NCI-H187 (cell line): ENCODE measurements around the gene CMTM3.
A peak's percentile ranks its signal among the peaks of the same experiment; 100 is the strongest.
"Not testable (repeated sequence)": the region's sequence is repeated elsewhere in the genome, so short reads cannot be mapped to it uniquely, and the experiment has no call there.

Experiments used
- DNase-seq, 2 experiments: peaks; one replicate each; lab custom pipeline; 2025; lab: John Stamatoyannopoulos, UW

The CMTM3 gene

GRCh38 chr16:66585481-66586239, 18.8 kb upstream of the CMTM3 start:
- DNase-seq = no peak

GRCh38 chr16:66587881-66588600, 16.5 kb upstream of the CMTM3 start:
- no peak for DNase-seq

- DNase-seq = no peak
Observed at GRCh38 chr16:66588981-66589713, 15.4 kb upstream of the CMTM3 start.

GRCh38 chr16:66590322-66590721, 14.2 kb upstream of the CMTM3 start:
- no peak for DNase-seq

GRCh38 chr16:66591018-66591417, 13.5 kb upstream of the CMTM3 start:
- no peak for DNase-seq

DNA sequence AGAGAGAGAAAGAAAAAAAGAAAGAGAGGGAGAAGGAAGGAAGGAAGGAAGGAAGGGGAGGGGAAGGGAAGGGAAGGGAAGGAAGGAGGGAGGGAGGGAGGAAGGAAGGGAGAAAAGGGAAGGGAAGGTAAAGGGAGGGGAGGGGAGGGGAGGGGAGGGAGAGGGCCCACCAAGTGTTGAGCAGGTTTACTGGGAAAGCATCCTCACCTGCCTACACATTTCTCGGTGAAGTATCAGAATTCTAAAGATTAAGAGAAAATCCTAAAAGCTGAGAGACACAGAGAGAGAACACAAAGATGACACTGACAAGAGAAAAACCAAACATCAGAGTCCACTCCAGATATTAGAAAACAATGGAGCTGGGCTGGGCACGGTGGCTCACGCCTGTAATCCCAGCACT, 12.3 kb upstream of the CMTM3 start:
- DNase-seq = no peak

- no peak for DNase-seq
Observed at GRCh38 chr16:66592814-66593213, 11.7 kb upstream of the CMTM3 start.

DNA sequence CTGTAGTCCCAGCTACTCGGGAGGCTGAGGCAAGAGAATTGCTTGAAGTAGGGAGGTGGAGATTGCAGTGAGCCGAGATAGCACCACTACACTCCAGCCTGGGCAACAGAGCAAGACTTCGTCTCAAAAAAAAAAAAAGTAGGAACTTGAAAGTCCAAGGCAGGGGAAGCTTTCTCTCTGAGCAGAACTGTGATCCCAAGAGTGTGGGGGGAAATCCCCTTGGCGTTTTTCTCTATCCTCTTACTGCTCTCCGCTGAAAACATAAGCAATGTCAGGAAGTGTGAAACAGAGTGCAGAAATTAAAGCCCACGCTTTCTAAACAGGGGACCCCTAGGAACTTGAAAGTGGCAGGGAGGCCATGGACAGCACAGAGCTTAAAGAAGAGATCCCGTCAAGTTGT, 9.8 kb upstream of the CMTM3 start:
- no peak for DNase-seq

DNA sequence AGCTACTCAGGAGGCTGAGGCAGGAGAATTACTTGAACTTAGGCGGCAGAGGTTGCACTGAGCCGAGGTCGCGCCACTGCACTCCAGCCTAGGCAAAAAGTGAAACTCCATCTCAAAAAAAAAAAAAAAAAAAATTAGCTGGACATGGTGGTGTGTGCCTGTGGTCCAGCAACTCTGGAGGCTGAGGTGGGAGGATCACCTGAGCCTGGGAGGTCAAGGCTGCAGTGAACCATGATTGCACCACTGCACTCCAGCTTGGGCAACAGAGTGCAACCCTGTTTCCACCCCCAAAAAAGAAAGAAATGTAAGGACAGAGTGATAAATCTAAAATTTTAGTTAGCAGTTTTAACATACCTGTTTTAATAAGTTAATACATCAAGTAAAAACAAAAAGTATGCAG, 7.9 kb upstream of the CMTM3 start:
- DNase-seq = not testable (repeated sequence)

DNA sequence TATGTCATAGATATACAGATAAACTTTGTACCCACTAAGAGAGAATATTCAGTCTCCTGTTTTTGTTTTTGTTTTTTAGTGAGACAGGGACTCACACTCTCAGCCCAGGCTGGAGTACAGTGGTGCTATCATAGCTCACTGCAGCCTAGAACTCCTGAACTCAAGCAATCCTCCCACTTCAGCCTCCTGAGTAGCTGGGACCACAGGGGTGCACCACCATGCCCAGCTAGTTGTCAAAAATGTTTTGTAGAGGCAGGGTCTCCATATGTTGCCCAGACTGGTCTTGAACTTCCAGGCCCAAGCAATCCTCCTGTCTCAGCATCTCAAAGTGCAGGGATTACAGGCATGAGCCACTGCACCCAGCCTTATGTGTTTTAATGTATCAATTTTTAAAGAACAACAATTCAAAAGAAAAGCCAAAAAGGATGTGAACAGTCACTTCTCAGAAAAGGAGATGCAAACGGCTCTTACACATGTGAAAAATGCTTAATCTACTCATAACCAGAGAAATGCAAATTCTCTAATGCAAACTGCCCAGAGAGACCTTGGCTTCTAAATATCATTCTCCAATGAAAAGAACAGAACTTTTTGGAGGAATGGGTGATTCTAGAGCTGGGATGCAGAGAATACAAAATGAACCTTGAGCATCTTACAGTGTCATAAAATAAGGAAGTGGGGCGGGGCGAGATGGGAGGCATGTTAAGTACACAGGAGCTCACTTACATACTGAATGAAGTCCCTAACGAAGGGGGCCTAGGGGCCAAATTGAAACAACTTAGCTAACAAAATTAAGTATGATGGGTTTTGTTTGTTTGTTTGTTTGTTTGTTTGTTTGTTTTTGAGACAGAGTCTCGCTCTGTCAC, 7.3 kb upstream of the CMTM3 start:
- no peak for DNase-seq

DNA sequence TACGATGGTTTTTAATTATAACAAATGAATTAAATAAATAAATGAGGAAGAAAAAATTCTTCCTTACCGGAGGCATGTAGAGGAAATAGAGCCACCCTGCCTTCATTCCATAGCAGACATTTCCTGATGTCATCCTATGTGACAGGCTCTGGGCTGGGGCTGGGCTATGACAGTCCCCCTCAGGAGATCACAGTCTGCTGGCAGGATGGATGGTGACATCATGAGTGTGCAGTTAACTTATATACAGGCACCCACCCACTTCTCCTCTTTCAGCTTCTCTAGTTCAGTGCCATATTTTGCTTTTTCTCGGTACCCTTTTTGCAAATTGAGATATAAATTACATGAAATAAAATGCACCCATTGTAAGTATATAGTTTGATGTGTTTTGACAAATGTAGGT, 6.4 kb upstream of the CMTM3 start:
- no peak for DNase-seq

- no peak for DNase-seq
Observed at GRCh38 chr16:66599726-66600125, 4.8 kb upstream of the CMTM3 start.

- DNase-seq = no peak
Observed at GRCh38 chr16:66600477-66600876, 4.0 kb upstream of the CMTM3 start.

- no peak for DNase-seq
Observed at GRCh38 chr16:66601471-66601870, 3.0 kb upstream of the CMTM3 start.

- DNase-seq = no peak
Observed at GRCh38 chr16:66603537-66604375, 748 bp upstream of the CMTM3 start.

GRCh38 chr16:66605177-66605978, 874 bp downstream of the CMTM3 start:
- no peak for DNase-seq

DNA sequence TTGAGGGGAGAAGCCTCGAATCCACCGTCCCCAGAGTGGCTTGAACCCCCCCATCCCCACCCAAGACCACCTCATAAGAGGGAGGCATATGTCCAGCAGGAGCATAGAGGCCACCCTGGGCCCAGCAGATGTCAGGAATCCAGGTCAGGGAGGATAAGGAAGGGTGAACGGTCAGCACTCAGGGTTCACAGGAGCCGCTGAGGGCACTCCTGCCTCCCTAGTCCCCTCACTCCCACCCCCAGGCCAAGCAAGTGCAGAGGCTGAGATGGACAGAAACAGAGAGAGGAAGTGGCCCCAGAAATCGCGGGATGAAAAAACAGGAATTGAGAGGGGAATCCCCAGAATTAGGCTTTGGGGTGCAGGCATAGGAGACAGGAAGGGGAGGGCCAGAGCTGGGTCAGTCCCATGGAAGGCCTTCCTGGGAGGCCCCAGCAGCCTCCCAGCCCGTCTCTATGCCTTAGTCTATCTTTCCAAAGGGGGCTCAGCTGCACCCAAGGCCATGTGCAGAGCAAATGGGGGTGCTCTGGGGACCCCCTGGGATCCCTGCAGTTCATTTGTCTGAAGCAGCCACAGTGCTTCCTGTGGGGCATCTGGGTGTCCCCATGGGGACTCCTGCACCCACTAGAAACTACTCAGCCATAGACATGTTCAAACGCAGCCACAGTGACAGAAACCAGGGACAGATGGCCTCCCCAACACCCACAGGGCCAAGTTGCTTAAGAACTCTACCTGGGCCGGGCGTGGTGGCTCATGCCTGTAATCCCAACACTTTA, 1.7 kb downstream of the CMTM3 start:
- DNase-seq = no peak

- DNase-seq = peak; percentile 24 to 48
Observed at GRCh38 chr16:66608241-66609138, 4.0 kb downstream of the CMTM3 start.
